ENCODE data around the gene MLLT11.

MLLT11 gene

DNA sequence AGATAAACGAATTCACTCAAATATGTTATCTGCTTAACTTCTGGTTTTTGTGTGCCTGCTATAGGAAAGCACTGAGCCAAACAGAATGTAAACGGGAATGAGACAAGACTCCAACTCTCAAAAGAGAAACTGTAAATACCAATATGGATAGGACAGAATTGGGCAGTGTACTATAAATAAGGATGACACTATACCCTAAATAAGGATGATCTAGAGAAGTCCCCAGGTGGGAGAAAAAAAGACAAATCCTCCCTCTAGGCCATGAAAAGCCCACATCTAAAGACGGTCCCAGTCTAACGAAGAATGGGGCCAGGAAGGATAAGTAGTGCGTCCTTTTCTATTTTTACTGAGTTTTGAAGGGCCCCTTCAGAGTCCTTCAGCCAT is 8.9 kb downstream of the MLLT11 start:
- H4K20me1 ChIP-seq (ENCODE audit: control insufficient read depth, insufficient read depth, low read depth, low read length) = no peaks in the 10 kb centered on the region
- H3K27me3 ChIP-seq (ENCODE audit: control insufficient read depth, low read length) = no peaks in the 10 kb centered on the region
- H3K4me1 ChIP-seq (ENCODE audit: control insufficient read depth, low read length) = peaks cover 18% of the 10 kb centered on the region
- TF ChIP-seq EZH2phosphoT487 (IDR thresholded peaks at IDR 0.05; ENCODE audit: borderline replicate concordance, low read length) = no peak
- TF ChIP-seq, protein P1, sequence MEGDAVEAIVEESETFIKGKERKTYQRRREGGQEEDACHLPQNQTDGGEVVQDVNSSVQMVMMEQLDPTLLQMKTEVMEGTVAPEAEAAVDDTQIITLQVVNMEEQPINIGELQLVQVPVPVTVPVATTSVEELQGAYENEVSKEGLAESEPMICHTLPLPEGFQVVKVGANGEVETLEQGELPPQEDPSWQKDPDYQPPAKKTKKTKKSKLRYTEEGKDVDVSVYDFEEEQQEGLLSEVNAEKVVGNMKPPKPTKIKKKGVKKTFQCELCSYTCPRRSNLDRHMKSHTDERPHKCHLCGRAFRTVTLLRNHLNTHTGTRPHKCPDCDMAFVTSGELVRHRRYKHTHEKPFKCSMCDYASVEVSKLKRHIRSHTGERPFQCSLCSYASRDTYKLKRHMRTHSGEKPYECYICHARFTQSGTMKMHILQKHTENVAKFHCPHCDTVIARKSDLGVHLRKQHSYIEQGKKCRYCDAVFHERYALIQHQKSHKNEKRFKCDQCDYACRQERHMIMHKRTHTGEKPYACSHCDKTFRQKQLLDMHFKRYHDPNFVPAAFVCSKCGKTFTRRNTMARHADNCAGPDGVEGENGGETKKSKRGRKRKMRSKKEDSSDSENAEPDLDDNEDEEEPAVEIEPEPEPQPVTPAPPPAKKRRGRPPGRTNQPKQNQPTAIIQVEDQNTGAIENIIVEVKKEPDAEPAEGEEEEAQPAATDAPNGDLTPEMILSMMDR (IDR thresholded peaks at IDR 0.05; ENCODE audit: low read depth, low read length, poor library complexity, severe bottlenecking) = no peak
- H3K4me3 ChIP-seq (ENCODE audit: low read length) = peak overlapping the region; percentile 88
- peaks cover 20% of the 10 kb centered on the region for H3F3A ChIP-seq (ENCODE audit: control insufficient read depth, insufficient read depth)
- H3K9me3 ChIP-seq (ENCODE audit: control insufficient read depth, insufficient read depth, low read length) = no peaks in the 10 kb centered on the region
- peak overlapping the region; percentile 82 for H3K4me2 ChIP-seq (ENCODE audit: low read length)
- H3K36me3 ChIP-seq (ENCODE audit: control insufficient read depth, low read length) = peaks cover 20% of the 10 kb centered on the region
- H3K9me2 ChIP-seq (replicated peaks; ENCODE audit: control insufficient read depth, low read length) = no peaks in the 10 kb centered on the region
- H3K27ac ChIP-seq (ENCODE audit: low read depth, low read length) = no peak overlapping the region
- peaks cover 21% of the 10 kb centered on the region for H3K79me2 ChIP-seq (ENCODE audit: control insufficient read depth, low read length)

DNA sequence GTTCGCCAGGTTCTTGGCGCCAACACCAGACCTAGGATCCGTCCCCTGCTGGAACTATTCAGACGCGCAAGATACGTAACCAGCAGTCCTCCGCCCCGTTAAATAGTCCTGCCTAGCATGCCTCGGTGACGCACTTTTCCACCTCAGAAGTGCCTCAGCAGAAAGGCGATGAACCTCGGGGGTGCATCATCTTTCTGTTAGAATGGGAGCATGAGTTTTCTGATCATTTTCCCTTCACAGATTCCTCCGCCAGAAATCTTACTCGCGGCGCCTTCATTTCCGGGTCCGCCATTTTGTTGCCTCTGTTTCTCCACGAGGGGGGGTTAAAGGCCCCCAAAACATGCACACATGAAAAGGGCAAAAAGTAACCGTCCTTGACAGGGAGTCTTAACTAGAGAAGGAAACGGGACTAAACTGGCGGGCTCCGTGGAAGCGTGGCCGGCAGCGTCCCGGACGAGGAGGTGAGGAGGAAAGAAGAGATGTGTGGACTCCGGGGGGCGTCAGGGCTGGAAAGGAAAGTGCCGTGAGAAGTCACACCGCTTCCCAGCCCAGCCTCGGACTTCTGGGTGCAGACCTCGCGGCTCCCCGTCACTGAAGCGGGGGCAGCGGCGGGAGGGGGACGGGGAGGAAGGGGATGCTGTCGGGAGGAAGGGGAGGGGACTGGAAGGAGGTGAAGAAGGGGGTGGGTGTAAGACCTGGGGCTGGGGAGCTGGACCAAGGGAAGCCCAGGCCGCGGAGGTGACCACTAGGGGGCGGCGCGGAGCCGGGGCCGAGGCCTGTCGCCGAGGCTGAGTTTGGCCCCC is 10.5 kb downstream of the MLLT11 start, which contains the start of gene GABPB2:
Gene GABPB2 (plus strand): TSS at position 288 of the 803 bp plus-strand sequence. CDS start 17,429 bp downstream, outside the sequence.
- H3K79me2 ChIP-seq (ENCODE audit: control insufficient read depth, low read length) = peaks cover 21% of the 10 kb centered on the region

DNA sequence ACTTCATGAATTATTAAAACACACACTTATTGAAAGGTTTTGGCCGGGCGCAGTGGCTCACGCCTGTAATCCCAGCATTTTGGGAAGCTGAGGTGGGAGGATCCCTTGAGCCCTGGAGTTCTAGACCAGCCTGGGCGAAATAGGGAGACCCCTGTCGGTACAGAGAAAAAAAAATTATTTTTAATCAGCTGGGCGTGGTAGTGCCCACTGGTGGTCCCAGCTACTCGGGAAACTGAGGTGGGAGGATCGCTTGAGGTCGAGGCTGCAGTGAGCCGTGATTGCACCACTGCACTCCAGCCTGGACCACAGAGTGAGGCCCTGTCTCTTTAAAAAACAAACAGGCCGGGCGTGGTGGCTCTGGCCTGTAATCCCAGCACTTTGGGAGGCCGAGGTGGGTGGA is 12.0 kb downstream of the MLLT11 start:
- Histone ChIP-seq H3K9me2 (replicated peaks; ENCODE audit: control insufficient read depth, low read length) (no peaks in the 10 kb centered on the region), H3K79me2 (ENCODE audit: control insufficient read depth, low read length) (peaks cover 21% of the 10 kb centered on the region), H3K27me3 (ENCODE audit: control insufficient read depth, low read length) (no peaks in the 10 kb centered on the region), H3K27ac (ENCODE audit: low read depth, low read length) (no peak overlapping the region), H3K4me2 (ENCODE audit: low read length) (no peak overlapping the region; the same call in 1 of the 2 replicates), H3K4me1 (ENCODE audit: control insufficient read depth, low read length) (peaks cover 18% of the 10 kb centered on the region), H3K36me3 (ENCODE audit: control insufficient read depth, low read length) (peaks cover 20% of the 10 kb centered on the region), H4K20me1 (ENCODE audit: control insufficient read depth, insufficient read depth, low read depth, low read length) (no peaks in the 10 kb centered on the region), H3K9me3 (ENCODE audit: control insufficient read depth, insufficient read depth, low read length) (no peaks in the 10 kb centered on the region), H3K4me3 (ENCODE audit: low read length) (no peak overlapping the region), H3F3A (ENCODE audit: control insufficient read depth, insufficient read depth) (peaks cover 20% of the 10 kb centered on the region)
- TF ChIP-seq, protein P1 (IDR thresholded peaks at IDR 0.05; ENCODE audit: low read depth, low read length, poor library complexity, severe bottlenecking) = peak; percentile 48
- no peak for TF ChIP-seq EZH2phosphoT487 (IDR thresholded peaks at IDR 0.05; ENCODE audit: borderline replicate concordance, low read length)

More for the DNA sequence above, 10.5 kb downstream of the MLLT11 start, which contains the start of gene GABPB2:
- H3K27ac ChIP-seq (ENCODE audit: low read depth, low read length) = peak within 1 kb of the TSS; percentile 94
- peak within 1 kb of the TSS; percentile 88 for H3K4me3 ChIP-seq (ENCODE audit: low read length)
- peaks cover 20% of the 10 kb centered on the region for H3K36me3 ChIP-seq (ENCODE audit: control insufficient read depth, low read length)
- peak within 1 kb of the TSS; percentile 82 for H3K4me2 ChIP-seq (ENCODE audit: low read length)
- no peaks in the 10 kb centered on the region for H4K20me1 ChIP-seq (ENCODE audit: control insufficient read depth, insufficient read depth, low read depth, low read length)
- H3K4me1 ChIP-seq (ENCODE audit: control insufficient read depth, low read length) = peaks cover 18% of the 10 kb centered on the region
- no peaks in the 10 kb centered on the region for H3K9me2 ChIP-seq (replicated peaks; ENCODE audit: control insufficient read depth, low read length)
- H3K9me3 ChIP-seq (ENCODE audit: control insufficient read depth, insufficient read depth, low read length) = no peaks in the 10 kb centered on the region
- TF ChIP-seq, protein P1 (IDR thresholded peaks at IDR 0.05; ENCODE audit: low read depth, low read length, poor library complexity, severe bottlenecking) = peak; percentile 93
- TF ChIP-seq EZH2phosphoT487 (IDR thresholded peaks at IDR 0.05; ENCODE audit: borderline replicate concordance, low read length) = no peak
- H3K27me3 ChIP-seq (ENCODE audit: control insufficient read depth, low read length) = no peaks in the 10 kb centered on the region
- peaks cover 20% of the 10 kb centered on the region for H3F3A ChIP-seq (ENCODE audit: control insufficient read depth, insufficient read depth)
